ENCODE data around the gene TACC2.

Gene TACC2

GRCh38 chr10:122222638-122223037 lies 233.7 kb downstream of the TACC2 start:
- Mint-ChIP-seq H3K4me1 (peaks cover 12% of the 10 kb centered on the region), H3K9me3 (no peaks in the 10 kb centered on the region), H3K27me3 (ENCODE audit: low read depth, poor library complexity) (no peaks in the 10 kb centered on the region), H3K4me3 (no peak overlapping the region), H3K27ac (peak overlapping the region; percentile 66), H3K36me3 (ENCODE audit: low read depth) (peaks cover 29% of the 10 kb centered on the region)
- no peak for TF ChIP-seq CTCF (IDR thresholded peaks at IDR 0.05)
- no peak for DNase-seq

- Mint-ChIP-seq H3K9me3 (no peaks in the 10 kb centered on the region), H3K36me3 (ENCODE audit: low read depth) (peaks cover 32% of the 10 kb centered on the region), H3K4me1 (peaks cover 5% of the 10 kb centered on the region), H3K4me3 (no peak overlapping the region), H3K27ac (no peak overlapping the region), H3K27me3 (ENCODE audit: low read depth, poor library complexity) (no peaks in the 10 kb centered on the region)
- no peak for DNase-seq
- TF ChIP-seq CTCF (IDR thresholded peaks at IDR 0.05) = no peak
Measured at GRCh38 chr10:122224159-122224558, 235.2 kb downstream of the TACC2 start.

- TF ChIP-seq CTCF (IDR thresholded peaks at IDR 0.05) = no peak
- no peak overlapping the region for H3K27ac Mint-ChIP-seq
- peaks cover 5% of the 10 kb centered on the region for H3K4me1 Mint-ChIP-seq
- H3K4me3 Mint-ChIP-seq = no peak overlapping the region
- H3K27me3 Mint-ChIP-seq (ENCODE audit: low read depth, poor library complexity) = no peaks in the 10 kb centered on the region
- peaks cover 44% of the 10 kb centered on the region for H3K36me3 Mint-ChIP-seq (ENCODE audit: low read depth)
- H3K9me3 Mint-ChIP-seq = no peaks in the 10 kb centered on the region
- no peak for DNase-seq
Measured at GRCh38 chr10:122225330-122225729, 236.4 kb downstream of the TACC2 start.

DNA sequence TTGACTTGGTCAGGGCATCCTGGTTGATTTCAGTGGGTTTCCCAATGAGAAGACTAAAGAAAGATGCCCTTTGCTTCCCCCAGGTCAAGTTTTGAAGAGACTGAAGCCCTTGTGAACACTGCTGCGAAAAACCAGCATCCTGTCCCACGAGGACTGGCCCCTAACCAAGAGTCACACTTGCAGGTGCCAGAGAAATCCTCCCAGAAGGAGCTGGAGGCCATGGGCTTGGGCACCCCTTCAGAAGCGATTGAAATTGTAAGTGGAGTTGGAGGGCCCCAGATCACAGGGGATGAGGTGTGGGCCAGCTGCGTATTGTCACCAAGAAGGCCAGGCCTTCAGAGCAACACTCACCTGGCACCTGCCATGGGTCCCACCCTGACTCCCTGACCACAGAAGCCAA lies 238.8 kb downstream of the TACC2 start:
- Mint-ChIP-seq H3K36me3 (ENCODE audit: low read depth) (peaks cover 42% of the 10 kb centered on the region), H3K4me3 (no peak overlapping the region), H3K9me3 (no peaks in the 10 kb centered on the region), H3K27me3 (ENCODE audit: low read depth, poor library complexity) (no peaks in the 10 kb centered on the region), H3K4me1 (no peaks in the 10 kb centered on the region), H3K27ac (no peak overlapping the region)
- DNase-seq = no peak
- TF ChIP-seq CTCF (IDR thresholded peaks at IDR 0.05) = no peak

DNA sequence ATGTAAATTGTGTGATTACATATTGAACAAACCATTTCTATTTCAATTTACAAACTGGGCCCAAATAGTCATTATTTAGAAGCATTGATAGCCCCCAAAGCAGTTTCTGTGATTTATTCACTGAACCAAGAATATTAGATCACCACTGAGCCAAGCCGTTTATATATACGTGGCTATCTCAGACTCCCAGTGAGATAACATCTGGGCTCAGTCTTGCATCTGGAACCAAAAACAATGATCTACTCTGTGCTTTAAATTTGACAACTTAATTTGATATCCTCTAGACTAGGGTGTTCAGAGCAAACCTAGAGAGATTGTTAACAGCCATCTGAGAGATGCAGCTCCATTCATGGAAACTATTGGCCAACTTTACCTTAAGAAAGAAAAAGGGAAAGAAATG lies 240.7 kb downstream of the TACC2 start:
- DNase-seq = no peak
- Mint-ChIP-seq H3K27me3 (ENCODE audit: low read depth, poor library complexity) (peaks cover 3% of the 10 kb centered on the region), H3K9me3 (no peaks in the 10 kb centered on the region), H3K36me3 (ENCODE audit: low read depth) (peaks cover 42% of the 10 kb centered on the region), H3K4me3 (no peak overlapping the region), H3K27ac (no peak overlapping the region), H3K4me1 (peaks cover 6% of the 10 kb centered on the region)
- TF ChIP-seq CTCF (IDR thresholded peaks at IDR 0.05) = no peak

- Mint-ChIP-seq H3K27ac (no peak overlapping the region), H3K27me3 (ENCODE audit: low read depth, poor library complexity) (peaks cover 3% of the 10 kb centered on the region), H3K4me1 (peaks cover 6% of the 10 kb centered on the region), H3K9me3 (no peaks in the 10 kb centered on the region), H3K4me3 (no peak overlapping the region), H3K36me3 (ENCODE audit: low read depth) (peaks cover 39% of the 10 kb centered on the region)
- no peak for DNase-seq
- TF ChIP-seq CTCF (IDR thresholded peaks at IDR 0.05) = no peak
Measured at GRCh38 chr10:122230222-122230621, 241.3 kb downstream of the TACC2 start.

Data from nephron progenitor cell (in vitro differentiated cells).